ENCODE measurements around the gene CSNK2A2. TPM values are rescaled to one million over a fixed set of nuclear protein-coding genes. Genes with fewer than 3 reads are reported as not detected.

Gene CSNK2A2
- polyA plus RNA-seq, 1 experiment = 22.5 TPM

- TF ChIP-seq CTCF (IDR thresholded peaks at IDR 0.05; ENCODE audit: insufficient read depth, low read depth, low read length) = no peak
- no peaks in the 10 kb centered on the region for H3K27me3 ChIP-seq (ENCODE audit: control insufficient read depth, insufficient read depth, low read length)
- ChIA-PET CTCF (interaction anchor here (0.6 to 1.1 kb wide), 2 partner anchors 88 to 210 kb away, joined by 3 read pairs; no protein-coding TSS in a partner anchor), POLR2A (no interaction called here)
- DNase-seq (ENCODE audit: low read depth) = no peak
- no peak overlapping the region for H3K4me3 ChIP-seq (ENCODE audit: low read depth, low read length)
- peaks cover 9% of the 10 kb centered on the region for H3K36me3 ChIP-seq (ENCODE audit: control insufficient read depth, insufficient read depth, low read length)
Measured at GRCh38 chr16:58111302-58111627, 86.6 kb downstream of the CSNK2A2 start.

- CTCF ChIA-PET = interaction anchor here (1.1 to 4.2 kb wide), 3 partner anchors 10 to 14 kb away, joined by 4 to 21 read pairs (median 5); no protein-coding TSS in a partner anchor
- no peak for TF ChIP-seq CTCF (IDR thresholded peaks at IDR 0.05; ENCODE audit: insufficient read depth, low read depth, low read length)
- Histone ChIP-seq H3K4me3 (ENCODE audit: low read depth, low read length) (no peak overlapping the region), H3K36me3 (ENCODE audit: control insufficient read depth, insufficient read depth, low read length) (peaks cover 9% of the 10 kb centered on the region), H3K27me3 (ENCODE audit: control insufficient read depth, insufficient read depth, low read length) (no peaks in the 10 kb centered on the region)
- POLR2A ChIA-PET = no interaction called here
- DNase-seq (ENCODE audit: low read depth) = no peak
Measured at GRCh38 chr16:58110571-58111301, 87.2 kb downstream of the CSNK2A2 start.

- TF ChIP-seq CTCF (IDR thresholded peaks at IDR 0.05; ENCODE audit: insufficient read depth, low read depth, low read length) = no peak
- ChIA-PET POLR2A (no interaction called here), CTCF (interaction anchor here (1.1 to 4.2 kb wide), 3 partner anchors 9 to 13 kb away, joined by 4 to 21 read pairs (median 5); no protein-coding TSS in a partner anchor)
Measured at GRCh38 chr16:58109881-58110280, 88.0 kb downstream of the CSNK2A2 start.

GRCh38 chr16:58109330-58109729 is 88.6 kb downstream of the CSNK2A2 start:
- POLR2A ChIA-PET = no interaction called here
- Histone ChIP-seq H3K36me3 (ENCODE audit: control insufficient read depth, insufficient read depth, low read length) (peaks cover 2% of the 10 kb centered on the region; the same call in 1 of the 2 replicates), H3K27me3 (ENCODE audit: control insufficient read depth, insufficient read depth, low read length) (no peaks in the 10 kb centered on the region), H3K4me3 (ENCODE audit: low read depth, low read length) (no peak overlapping the region)
- TF ChIP-seq CTCF (IDR thresholded peaks at IDR 0.05; ENCODE audit: insufficient read depth, low read depth, low read length) = no peak
- CTCF ChIA-PET = interaction anchor here (0.6 to 4.2 kb wide), 4 partner anchors 9 to 102 kb away, joined by 3 to 21 read pairs (median 4); no protein-coding TSS in a partner anchor
- DNase-seq (ENCODE audit: low read depth) = no peak

More at GRCh38 chr16:58109881-58110280, 88.0 kb downstream of the CSNK2A2 start:
- H3K27me3 ChIP-seq (ENCODE audit: control insufficient read depth, insufficient read depth, low read length) = no peaks in the 10 kb centered on the region
- H3K4me3 ChIP-seq (ENCODE audit: low read depth, low read length) = no peak overlapping the region
- H3K36me3 ChIP-seq (ENCODE audit: control insufficient read depth, insufficient read depth, low read length) = peaks cover 5% of the 10 kb centered on the region; the same call in 1 of the 2 replicates
- no peak for DNase-seq (ENCODE audit: low read depth)

Small RNAs within 50 kb of the gene (small RNA-seq; reads per million reads assigned to genes)
- not detected for gene RN7SL645P (ENCODE audit: insufficient read length, low read depth, low replicate concordance)

Other genes starting within 250 kb of the CSNK2A2 start
- not detected in 2 replicates for gene CNGB1, start 227.0 kb downstream of the CSNK2A2 start, polyA plus RNA-seq (2011; rRNA removed)
- 4.9 and 5.8 TPM in 2 replicates for gene ZNF319, start 197.4 kb downstream of the CSNK2A2 start, polyA plus RNA-seq (2011; rRNA removed)
- 48.7 and 86.2 TPM in 2 replicates for gene USB1, start 196.7 kb downstream of the CSNK2A2 start, polyA plus RNA-seq (2011; rRNA removed)
- gene MMP15, start 172.4 kb downstream of the CSNK2A2 start, polyA plus RNA-seq (2011; rRNA removed) = 0.71 and 1.1 TPM in 2 replicates
- 36.6 and 45.6 TPM in 2 replicates for gene CFAP20, start 68.7 kb downstream of the CSNK2A2 start, polyA plus RNA-seq (2011; rRNA removed)
- not detected in 2 replicates for gene PRSS54, start 96.9 kb upstream of the CSNK2A2 start, polyA plus RNA-seq (2011; rRNA removed)
- gene GINS3, start 194.4 kb upstream of the CSNK2A2 start, polyA plus RNA-seq (2011; rRNA removed) = 4.6 and 5.5 TPM in 2 replicates